WTC11 (cell line): Measurements from ENCODE around the gene RIC8A. TPM values are rescaled to one million over a fixed set of nuclear protein-coding genes. Genes with fewer than 3 reads are reported as not detected.

Source experiments
- ATAC-seq: fragments of 200-7000 bp; cut with Tn5 transposase; 2 replicates; pipeline ENCODE4 v1.10.0; 2021; ENCODE audit warnings: mild to moderate bottlenecking, moderate library complexity
- CTCF ChIA-PET: fragments of 300-600 bp; sonication (Branson Sonifier 250); formaldehyde crosslinking; loops from one replicate; lab custom pipeline; 2021; ENCODE audit warnings: antibody characterized with exemption; lab: Charles Lee
- POLR2A ChIA-PET: fragments of 350-600 bp; sonication (Branson Sonifier 250); formaldehyde crosslinking; loops from one replicate; lab custom pipeline; 2021; ENCODE audit warnings: antibody characterized with exemption; lab: Charles Lee
- DNase-seq: peaks from one replicate; pipeline ENCODE4 v3.0.0; 2021; ENCODE audit warnings: low spot score
- H3K27ac Mint-ChIP-seq: 2 replicates; pipeline ENCODE4 v1.8.0; 2021; ENCODE audit warnings: mixed read lengths
- H3K27me3 Mint-ChIP-seq: 2 replicates; pipeline ENCODE4 v1.8.0; 2021; ENCODE audit warnings: low read depth, mild to moderate bottlenecking, moderate library complexity, mixed read lengths
- H3K36me3 Mint-ChIP-seq: 2 replicates; pipeline ENCODE4 v1.8.0; 2021; ENCODE audit warnings: mixed read lengths
- H3K4me1 Mint-ChIP-seq: 2 replicates; pipeline ENCODE4 v1.8.0; 2022; ENCODE audit warnings: mixed read lengths
- H3K4me3 Mint-ChIP-seq: 2 replicates; pipeline ENCODE4 v1.8.0; 2021; ENCODE audit warnings: mild to moderate bottlenecking, moderate library complexity, mixed read lengths
- H3K9me3 Mint-ChIP-seq: 2 replicates; pipeline ENCODE4 v1.8.0; 2021; ENCODE audit warnings: mixed read lengths
- AR ChIP-seq: fragments of 250-450 bp; sonication (Bioruptor Pico); IDR thresholded peaks from 2 replicates; pipeline ENCODE4 v1.9.0; 2021; ENCODE audit warnings: mild to moderate bottlenecking
- E2F4 ChIP-seq: sonication (generic); formaldehyde crosslinking; IDR thresholded peaks from 2 replicates; pipeline ENCODE4 v1.8.1; 2022; ENCODE audit warnings: low read depth, mild to moderate bottlenecking, moderate library complexity, missing genetic modification reagents, borderline replicate concordance
- ELF4 ChIP-seq: sonication (generic); formaldehyde crosslinking; IDR thresholded peaks from 2 replicates; pipeline ENCODE4 v1.8.1; 2022; ENCODE audit warnings: low read depth, mild to moderate bottlenecking, moderate library complexity, missing genetic modification reagents
- ERG ChIP-seq: fragments of 250-450 bp; sonication (Bioruptor Pico); IDR thresholded peaks from 2 replicates; pipeline ENCODE4 v1.8.0; 2021; ENCODE audit warnings: mild to moderate bottlenecking
- ESRRA ChIP-seq: sonication (generic); formaldehyde crosslinking; IDR thresholded peaks from 2 replicates; pipeline ENCODE4 v1.8.1; 2022; ENCODE audit warnings: mild to moderate bottlenecking, missing genetic modification reagents, borderline replicate concordance
- IRF2 ChIP-seq: sonication (generic); formaldehyde crosslinking; IDR thresholded peaks from 2 replicates; pipeline ENCODE4 v1.8.0; 2022; ENCODE audit warnings: low read depth, missing genetic modification reagents, borderline replicate concordance
- JAZF1 ChIP-seq: fragments of 250-450 bp; sonication (Bioruptor Pico); IDR thresholded peaks from 2 replicates; pipeline ENCODE4 v1.9.0; 2021; ENCODE audit warnings: moderate library complexity, mild to moderate bottlenecking, inconsistent platforms
- NFATC4 ChIP-seq: fragments of 250-450 bp; sonication (Bioruptor Pico); IDR thresholded peaks from 2 replicates; pipeline ENCODE4 v1.9.0; 2021; ENCODE audit warnings: mild to moderate bottlenecking
- NR1H2 ChIP-seq: sonication (generic); formaldehyde crosslinking; IDR thresholded peaks from 2 replicates; pipeline ENCODE4 v1.9.0; 2021; ENCODE audit warnings: mild to moderate bottlenecking, moderate library complexity, missing genetic modification reagents
- NR2C2 ChIP-seq: sonication (generic); formaldehyde crosslinking; IDR thresholded peaks from 2 replicates; pipeline ENCODE4 v1.8.0; 2022; ENCODE audit warnings: mild to moderate bottlenecking, missing genetic modification reagents
- PRDM15 ChIP-seq: sonication (generic); formaldehyde crosslinking; IDR thresholded peaks from 2 replicates; pipeline ENCODE4 v1.8.0; 2022; ENCODE audit warnings: missing genetic modification reagents
- STAT6 ChIP-seq: sonication (generic); formaldehyde crosslinking; conservative IDR thresholded peaks from 2 replicates; pipeline ENCODE4 v1.8.1; 2023; ENCODE audit warnings: mild to moderate bottlenecking, low read depth, missing genetic modification reagents, moderate library complexity
- ZNF396 ChIP-seq: fragments of 250-450 bp; sonication (Bioruptor Pico); IDR thresholded peaks from 2 replicates; pipeline ENCODE4 v1.8.0; 2021; ENCODE audit warnings: mild to moderate bottlenecking, moderate library complexity, borderline replicate concordance
- ZNF423 ChIP-seq: fragments of 250-450 bp; sonication (Bioruptor Pico); IDR thresholded peaks from 2 replicates; pipeline ENCODE4 v2.1.2; 2022; ENCODE audit warnings: mild to moderate bottlenecking, moderate library complexity
- ZNF425 ChIP-seq: fragments of 250-450 bp; sonication (Bioruptor Pico); conservative IDR thresholded peaks from 2 replicates; pipeline ENCODE4 v1.9.0; 2021; ENCODE audit warnings: mild to moderate bottlenecking
- total RNA-seq: library from RNA; stranded (reverse); gene quantifications from 3 replicates; pipeline ENCODE4 v1.2.3, GENCODE V29; 2021

Gene RIC8A
- total RNA-seq, 1 experiment from 2014 or later = 68.3 TPM

- ATAC-seq (no peak), DNase-seq (no peak)
- no peak overlapping the region for H3K27ac Mint-ChIP-seq
- POLR2A ChIA-PET = no interaction called here
- H3K27me3 Mint-ChIP-seq = no peaks in the 10 kb centered on the region
- H3K36me3 Mint-ChIP-seq = peaks cover 38% of the 10 kb centered on the region
- TF ChIP-seq STAT6 (CRISPR knock-in tag) = no peak
- no peak for TF ChIP-seq ESRRA
- no peak for TF ChIP-seq ZNF425 (CRISPR knock-in tag)
- no peak for TF ChIP-seq NR2C2 (CRISPR knock-in tag)
- no peak for TF ChIP-seq AR (CRISPR knock-in tag)
- no peak for TF ChIP-seq NFATC4 (CRISPR knock-in tag)
- no peak for TF ChIP-seq ZNF423 (CRISPR knock-in tag)
- no peak for TF ChIP-seq ELF4 (CRISPR knock-in tag)
- TF ChIP-seq JAZF1 (CRISPR knock-in tag) = no peak
- no peak for TF ChIP-seq NR1H2
- TF ChIP-seq PRDM15 = no peak
- no peak for TF ChIP-seq ERG (CRISPR knock-in tag)
- no peak for TF ChIP-seq E2F4
- TF ChIP-seq IRF2 (CRISPR knock-in tag) = no peak
- no peak for TF ChIP-seq ZNF396 (CRISPR knock-in tag)
- H3K4me3 Mint-ChIP-seq = no peak overlapping the region
- H3K4me1 Mint-ChIP-seq = 0 out of 2 replicates have a peak, but pooled peaks cover 4% of the 10 kb centered on the region
- CTCF ChIA-PET = interaction anchor here (3.2 kb wide), 1 partner anchor 38 kb away, joined by 10 read pairs; no protein-coding TSS in a partner anchor
- no peaks in the 10 kb centered on the region for H3K9me3 Mint-ChIP-seq
Measured at GRCh38 chr11:213111-213510, 5.6 kb downstream of the RIC8A start.
